Pulmonary artery endothelial cell (primary cell): ENCODE data around the gene PDS5A. TPM values are rescaled to one million over a fixed set of nuclear protein-coding genes. Genes with fewer than 3 reads are reported as not detected.

Source experiments
- total RNA-seq: library from RNA; depleted of rRNA; stranded (reverse); fragments of >200 nt; gene quantifications from 2 replicates; pipeline ENCODE4 v1.2.3, GENCODE V29; 2014

PDS5A gene
- total RNA-seq, 1 donor from 2014 or later = 62.8 TPM

Other genes starting within 250 kb of the PDS5A start
- 4.6 and 5.4 TPM in 2 replicates for gene N4BP2, start 78.9 kb upstream of the PDS5A start, total RNA-seq
- not detected in 2 replicates for gene RHOH, start 219.1 kb upstream of the PDS5A start, total RNA-seq